Caco-2 (cell line): ENCODE measurements around the gene MYO6. TPM values are rescaled to one million over a fixed set of nuclear protein-coding genes. Genes with fewer than 3 reads are reported as not detected.

ENCODE experiments used
- BruUV-seq: library from RNA; stranded (reverse); fragments of 400-500 nt; replicated peaks from 2 replicates; lab custom pipeline; 2021; lab: Mats Ljungman, UMichigan
- CTCF ChIA-PET: fragments of 300-600 bp; sonication (Branson Sonifier 250); formaldehyde crosslinking; loops from one replicate; lab custom pipeline; 2022; ENCODE audit warnings: antibody characterized with exemption; lab: Charles Lee
- POLR2A ChIA-PET: fragments of 300-600 bp; sonication (Branson Sonifier 250); formaldehyde crosslinking; loops from one replicate; lab custom pipeline; 2022; ENCODE audit warnings: antibody characterized with exemption; lab: Charles Lee
- DNase-seq, 2 experiments: peaks; one replicate each; pipeline versions ENCODE4 v3.0.0 to v3.0.0-alpha.2; 2020 to 2022
- H3K27me3 ChIP-seq: replicated peaks from 2 replicates; pipeline ENCODE4 v1.6.0; 2011; ENCODE audit warnings: low read length; ENCODE audit not compliant: control insufficient read depth, insufficient read depth
- H3K36me3 ChIP-seq: 2 replicates; pipeline ENCODE4 v1.5.1; 2011; ENCODE audit warnings: low read length; ENCODE audit not compliant: control insufficient read depth, insufficient read depth
- H3K4me1 ChIP-seq: fragments of 250-450 bp; sonication (Bioruptor Pico); 2 replicates; pipeline ENCODE4 v1.5.1; 2020; ENCODE audit warnings: mild to moderate bottlenecking
- H3K4me3 ChIP-seq: 2 replicates; pipeline ENCODE4 v1.5.1; 2011; ENCODE audit warnings: low read depth, mild to moderate bottlenecking, control low read depth, low read length
- H3K9me3 ChIP-seq: fragments of 250-450 bp; sonication (Bioruptor Pico); 2 replicates; pipeline ENCODE4 v1.5.1; 2020; ENCODE audit warnings: mild to moderate bottlenecking, moderate library complexity
- H3K27ac Mint-ChIP-seq: one replicate; pipeline ENCODE4 v1.8.0; 2022; ENCODE audit warnings: mixed read lengths; ENCODE audit not compliant: unreplicated experiment
- H3K27me3 Mint-ChIP-seq: one replicate; pipeline ENCODE4 v1.8.0; 2022; ENCODE audit warnings: mixed read lengths; ENCODE audit not compliant: insufficient read depth, unreplicated experiment
- H3K36me3 Mint-ChIP-seq: one replicate; pipeline ENCODE4 v1.8.0; 2022; ENCODE audit warnings: mild to moderate bottlenecking, mixed read lengths; ENCODE audit not compliant: insufficient read depth, unreplicated experiment
- H3K4me1 Mint-ChIP-seq: one replicate; pipeline ENCODE4 v1.8.0; 2022; ENCODE audit warnings: low read depth, mixed read lengths; ENCODE audit not compliant: unreplicated experiment
- H3K4me3 Mint-ChIP-seq: one replicate; pipeline ENCODE4 v1.8.0; 2022; ENCODE audit warnings: mild to moderate bottlenecking, moderate library complexity, mixed read lengths; ENCODE audit not compliant: unreplicated experiment
- H3K9me3 Mint-ChIP-seq: one replicate; pipeline ENCODE4 v1.8.0; 2022; ENCODE audit warnings: mixed read lengths; ENCODE audit not compliant: unreplicated experiment
- CTCF ChIP-seq, 2 experiments: fragments of 200-600 bp in 1 of 2; IDR thresholded peaks; 1 replicate in 1 of 2; 2 replicates in 1 of 2; pipeline versions ENCODE4 v1.5.1 to v1.8.0; 2011 to 2022; ENCODE audit warnings: antibody characterized with exemption in 1 of 2, control low read depth in 1 of 2, inconsistent platforms in 1 of 2, low read depth in 1 of 2, low read length in 1 of 2, mild to moderate bottlenecking in 1 of 2, moderate library complexity in 1 of 2; ENCODE audit not compliant: insufficient read depth in 1 of 2, severe bottlenecking in 1 of 2, unreplicated experiment in 1 of 2
- intact Hi-C: fragments of 100-400 bp; cut with micrococcal nuclease; formaldehyde crosslinking; loops from one replicate; pipeline ENCODE4 v1.10.0; 2022; ENCODE audit not compliant: unreplicated experiment
- total RNA-seq: library from RNA; stranded (reverse); gene quantifications from 2 replicates; pipeline ENCODE4 v1.2.3, GENCODE V29; 2022

Gene MYO6
- total RNA-seq, 1 experiment from 2014 or later, result 43.0 TPM

GRCh38 chr6:75935473-75935793, 186.4 kb downstream of the MYO6 start:
- Histone ChIP-seq H3K27me3 (no peaks in the 10 kb centered on the region), H3K36me3 (no peaks in the 10 kb centered on the region), H3K9me3 (no peaks in the 10 kb centered on the region), H3K4me3 (no peak overlapping the region), H3K4me1 (no peaks in the 10 kb centered on the region)
- Mint-ChIP-seq H3K4me1 (peaks cover 8% of the 10 kb centered on the region), H3K27ac (no peak overlapping the region), H3K9me3 (peaks cover 6% of the 10 kb centered on the region), H3K4me3 (peak overlapping the region; percentile 58), H3K36me3 (no peaks in the 10 kb centered on the region), H3K27me3 (peaks cover 3% of the 10 kb centered on the region)
- DNase-seq, result no peak
- TF ChIP-seq CTCF (IDR thresholded peaks at IDR 0.05; ENCODE audit: insufficient read depth in 1 of 2, low read depth in 1 of 2, low read length in 1 of 2, severe bottlenecking in 1 of 2, unreplicated experiment in 1 of 2), result no peak
- CTCF ChIA-PET, result interaction anchor here (0.8 to 1.7 kb wide), 5 partner anchors 42 to 926 kb away, joined by 3 to 13 read pairs (median 5); no protein-coding TSS in a partner anchor
- POLR2A ChIA-PET, result no interaction called here
- intact Hi-C loops, result loop anchor here (1.0 to 10.0 kb wide), 6 partner anchors 11 to 925 kb away; no protein-coding TSS in a partner anchor
- no TSS peak for BruUV-seq

GRCh38 chr6:75936682-75937081, 187.6 kb downstream of the MYO6 start:
- DNase-seq, result no peak
- no TSS peak for BruUV-seq
- intact Hi-C loops, result loop anchor here (10.0 kb wide), 2 partner anchors 108 to 288 kb away; no protein-coding TSS in a partner anchor
- no peaks in the 10 kb centered on the region for H3K9me3 ChIP-seq
- H3K27me3 Mint-ChIP-seq, result peaks cover 3% of the 10 kb centered on the region
- ChIA-PET POLR2A (no interaction called here), CTCF (no interaction called here)
- H3K4me1 ChIP-seq, result no peaks in the 10 kb centered on the region
- no peaks in the 10 kb centered on the region for H3K36me3 ChIP-seq
- no peaks in the 10 kb centered on the region for H3K36me3 Mint-ChIP-seq
- H3K4me1 Mint-ChIP-seq, result peaks cover 8% of the 10 kb centered on the region
- H3K4me3 ChIP-seq, result no peak overlapping the region
- no peak for TF ChIP-seq CTCF (IDR thresholded peaks at IDR 0.05; ENCODE audit: insufficient read depth in 1 of 2, low read depth in 1 of 2, low read length in 1 of 2, severe bottlenecking in 1 of 2, unreplicated experiment in 1 of 2)
- H3K4me3 Mint-ChIP-seq, result no peak overlapping the region
- peaks cover 6% of the 10 kb centered on the region for H3K9me3 Mint-ChIP-seq
- no peaks in the 10 kb centered on the region for H3K27me3 ChIP-seq
- H3K27ac Mint-ChIP-seq, result no peak overlapping the region

GRCh38 chr6:75937846-75938245, 188.8 kb downstream of the MYO6 start:
- CTCF ChIA-PET, result no interaction called here
- H3K27me3 Mint-ChIP-seq, result peaks cover 3% of the 10 kb centered on the region
- H3K27ac Mint-ChIP-seq, result no peak overlapping the region
- H3K36me3 Mint-ChIP-seq, result no peaks in the 10 kb centered on the region
- H3K4me1 Mint-ChIP-seq, result peaks cover 8% of the 10 kb centered on the region
- no peak for TF ChIP-seq CTCF (IDR thresholded peaks at IDR 0.05; ENCODE audit: insufficient read depth in 1 of 2, low read depth in 1 of 2, low read length in 1 of 2, severe bottlenecking in 1 of 2, unreplicated experiment in 1 of 2)
- H3K9me3 Mint-ChIP-seq, result peaks cover 6% of the 10 kb centered on the region
- no peaks in the 10 kb centered on the region for H3K4me1 ChIP-seq
- no peaks in the 10 kb centered on the region for H3K36me3 ChIP-seq
- no peak for DNase-seq
- H3K27me3 ChIP-seq, result no peaks in the 10 kb centered on the region
- BruUV-seq, result no TSS peak
- intact Hi-C loops, result loop anchor here (10.0 kb wide), 2 partner anchors 107 to 287 kb away; no protein-coding TSS in a partner anchor
- H3K4me3 Mint-ChIP-seq, result no peak overlapping the region
- no peak overlapping the region for H3K4me3 ChIP-seq
- POLR2A ChIA-PET, result no interaction called here
- H3K9me3 ChIP-seq, result no peaks in the 10 kb centered on the region
